Parathyroid adenoma (tissue), 2 donors: ENCODE measurements around the gene GNPNAT1.
"Not testable (repeated sequence)": the region's sequence is repeated elsewhere in the genome, so short reads cannot be mapped to it uniquely, and the experiment has no call there.

ENCODE experiments used
- H2AFZ ChIP-seq: fragments of 300-600 bp; sonication (generic); one replicate; pipeline ENCODE4 v1.7.0; 2017; ENCODE audit warnings: antibody characterized with exemption, mild to moderate bottlenecking
- H3K27ac ChIP-seq: fragments of 300-600 bp; sonication (generic); one replicate; pipeline ENCODE4 v1.7.0; 2017
- H3K27me3 ChIP-seq: fragments of 300-600 bp; sonication (generic); one replicate; pipeline ENCODE4 v1.7.0; 2017; ENCODE audit warnings: low read length; ENCODE audit not compliant: control insufficient read depth, insufficient read depth
- H3K36me3 ChIP-seq: fragments of 300-600 bp; sonication (generic); one replicate; pipeline ENCODE4 v1.7.0; 2017; ENCODE audit warnings: low read length; ENCODE audit not compliant: control insufficient read depth, insufficient read depth
- H3K4me1 ChIP-seq: fragments of 300-600 bp; sonication (generic); one replicate; pipeline ENCODE4 v1.7.0; 2017; ENCODE audit warnings: control low read depth
- H3K4me2 ChIP-seq: fragments of 300-600 bp; sonication (generic); one replicate; pipeline ENCODE4 v1.7.0; 2017; ENCODE audit warnings: low read length
- H3K4me3 ChIP-seq: fragments of 300-600 bp; sonication (generic); one replicate; pipeline ENCODE4 v1.7.0; 2017; ENCODE audit warnings: low read depth, low read length
- H3K79me2 ChIP-seq: fragments of 300-600 bp; sonication (generic); one replicate; pipeline ENCODE4 v1.7.0; 2017; ENCODE audit warnings: control low read depth
- H3K9ac ChIP-seq: fragments of 300-600 bp; sonication (generic); one replicate; pipeline ENCODE4 v1.7.0; 2017; ENCODE audit warnings: mild to moderate bottlenecking
- H3K9me3 ChIP-seq: fragments of 300-600 bp; sonication (generic); one replicate; pipeline ENCODE4 v1.7.0; 2017; ENCODE audit warnings: low read length; ENCODE audit not compliant: control insufficient read depth
- CTCF ChIP-seq: fragments of 300-600 bp; sonication (generic); IDR thresholded peaks from one replicate; pipeline ENCODE4 v1.7.0; 2017; ENCODE audit warnings: antibody characterized with exemption, mild to moderate bottlenecking
- donor health status: primary hyperparathyroidism.

The GNPNAT1 gene

GRCh38 chr14:52729925-52730708, 61.3 kb downstream of the GNPNAT1 start, which contains the start of gene STYX:
Gene STYX (plus strand): TSS chr14:52730166. CDS start chr14:52730475, 309 bp downstream.
- peak within 1 kb of the TSS; percentile 82 for H3K4me3 ChIP-seq
- H3K79me2 ChIP-seq: peaks cover 7% of the 10 kb centered on the region
- no peaks in the 10 kb centered on the region for H3K27me3 ChIP-seq
- H3K36me3 ChIP-seq: no peaks in the 10 kb centered on the region
- H3K27ac ChIP-seq: peak within 1 kb of the TSS; percentile 58
- H3K9me3 ChIP-seq: no peaks in the 10 kb centered on the region
- TF ChIP-seq CTCF: peak; percentile 30
- H2AFZ ChIP-seq: peak within 1 kb of the TSS; percentile 81
- peak within 1 kb of the TSS; percentile 84 for H3K4me2 ChIP-seq
- H3K9ac ChIP-seq: peak within 1 kb of the TSS; percentile 31
- no peaks in the 10 kb centered on the region for H3K4me1 ChIP-seq

- Histone ChIP-seq H3K4me1 (no peaks in the 10 kb centered on the region), H3K4me3 (peak overlapping the region; percentile 82), H3K4me2 (peak overlapping the region; percentile 84), H3K36me3 (no peaks in the 10 kb centered on the region), H3K9me3 (no peaks in the 10 kb centered on the region), H3K79me2 (peaks cover 7% of the 10 kb centered on the region), H3K27me3 (no peaks in the 10 kb centered on the region), H2AFZ (peak overlapping the region; percentile 55), H3K27ac (peak overlapping the region; percentile 58), H3K9ac (no peak overlapping the region)
- TF ChIP-seq CTCF: no peak
These were observed 61.9 kb downstream of the GNPNAT1 start for GRCh38 chr14:52729585-52729924.

GRCh38 chr14:52729035-52729434, 62.4 kb downstream of the GNPNAT1 start:
- H3K36me3 ChIP-seq, H3K9ac ChIP-seq, H3K27ac ChIP-seq, H3K27me3 ChIP-seq, H3K4me1 ChIP-seq, H2AFZ ChIP-seq, H3K4me2 ChIP-seq, H3K4me3 ChIP-seq, H3K79me2 ChIP-seq, H3K9me3 ChIP-seq: not testable (repeated sequence)

- not testable (repeated sequence) for H3K4me3 ChIP-seq, H3K9ac ChIP-seq, H3K36me3 ChIP-seq, H3K9me3 ChIP-seq, H2AFZ ChIP-seq, H3K79me2 ChIP-seq, H3K4me1 ChIP-seq, H3K4me2 ChIP-seq, H3K27me3 ChIP-seq, H3K27ac ChIP-seq
These were observed 63.9 kb downstream of the GNPNAT1 start for GRCh38 chr14:52727509-52727908.
